ENCODE data around the gene LST1.

Gene LST1

DNA sequence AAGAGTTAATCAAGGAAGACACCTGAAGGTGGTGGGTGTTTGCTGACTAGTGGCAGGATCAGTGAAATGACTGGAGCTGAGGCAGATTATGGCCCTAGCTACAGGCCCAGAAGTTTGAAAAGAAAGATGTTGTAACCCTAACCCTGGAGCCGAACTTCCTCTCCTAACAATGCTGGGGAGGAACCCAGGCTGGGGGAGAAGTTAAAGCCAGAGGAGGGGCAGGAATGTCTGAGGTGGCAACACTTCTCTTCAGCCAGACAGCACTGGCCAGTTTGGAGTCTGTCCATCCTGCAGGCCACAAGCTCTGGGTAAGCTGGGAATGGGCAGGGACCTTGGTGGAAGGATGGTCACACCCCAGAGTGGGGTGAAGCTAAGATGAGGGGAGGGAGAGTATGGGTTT is at the start of gene LST1:
LST1 (plus strand) TSS at position 270 of the 400 bp plus-strand sequence. CDS start 1,023 bp downstream, outside the sequence.
- peak; percentile 63 for DNase-seq

DNA sequence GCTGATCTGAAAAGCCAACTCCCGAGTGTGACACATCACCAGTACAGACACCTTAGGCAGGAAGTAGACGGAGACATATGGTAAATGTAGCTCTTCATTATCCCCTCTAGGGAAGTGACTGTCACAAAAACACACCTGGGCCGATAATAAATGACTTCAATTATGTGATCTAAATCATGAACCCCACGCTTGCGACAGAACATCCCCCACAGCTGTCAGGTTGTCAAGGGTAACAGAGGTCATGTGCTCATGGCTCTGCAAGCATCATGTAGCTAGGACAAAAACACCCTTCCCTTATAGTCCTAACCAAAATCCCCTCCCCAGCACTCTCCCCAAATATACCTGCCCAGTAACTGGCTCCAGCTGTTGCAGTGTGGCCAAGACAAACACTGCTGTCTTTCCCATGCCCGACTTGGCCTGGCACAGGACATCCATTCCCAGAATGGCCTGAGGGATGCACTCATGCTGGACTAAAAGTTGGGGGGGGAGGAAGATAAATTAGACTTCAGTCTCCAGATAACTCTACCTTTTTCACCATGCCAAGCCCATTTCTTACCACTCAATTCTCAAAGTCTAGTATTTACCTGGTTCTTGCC is 47.2 kb upstream of the LST1 start:
- no peak for DNase-seq

DNA sequence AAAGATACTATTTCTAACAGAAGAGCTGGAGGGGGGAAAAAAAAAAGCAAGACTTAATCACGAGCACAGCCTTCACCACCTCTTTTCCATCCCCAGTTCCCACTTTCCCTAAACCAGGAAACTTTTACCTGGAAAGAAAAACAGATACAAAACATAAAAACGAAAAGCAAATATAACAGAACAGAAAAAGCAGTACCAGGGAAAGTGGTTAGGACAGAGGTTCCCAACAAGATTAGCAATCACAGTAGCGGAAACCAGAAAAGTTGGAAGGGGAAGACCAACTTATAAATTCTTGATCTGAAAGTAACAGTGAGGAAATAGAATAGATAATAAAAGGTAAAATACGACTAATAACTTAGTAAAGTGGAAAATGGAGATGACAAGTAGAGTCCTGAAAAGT is 45.4 kb upstream of the LST1 start:
- no peak for DNase-seq

DNA sequence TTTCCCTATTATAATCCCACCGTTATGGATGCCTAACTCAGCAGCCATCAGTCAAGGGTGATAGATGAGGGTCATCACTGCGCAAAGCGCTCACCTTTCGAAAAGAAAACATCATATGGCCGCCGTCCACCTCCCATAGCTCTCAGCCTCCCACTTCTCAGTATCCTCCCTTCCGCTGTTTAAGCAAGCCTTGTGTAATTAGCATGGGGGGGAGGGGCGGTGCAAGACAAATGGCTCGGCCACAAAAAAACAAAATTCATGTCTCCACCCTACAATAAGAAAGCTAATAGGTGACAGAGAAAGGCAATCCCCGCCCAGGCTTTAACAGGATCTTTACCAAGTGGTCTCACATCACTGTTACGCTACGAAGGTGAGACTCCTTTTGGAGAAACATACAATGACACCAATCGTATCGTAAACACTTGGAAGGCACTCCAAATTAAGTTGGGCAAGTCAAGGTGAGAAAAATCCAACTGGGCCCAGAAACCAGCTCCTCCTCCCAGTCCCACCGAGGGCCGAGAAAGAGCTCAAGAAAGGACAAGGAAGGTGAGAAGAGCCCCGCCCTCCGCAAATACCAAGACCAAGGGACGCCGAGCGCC is 44.9 kb upstream of the LST1 start:
- DNase-seq = peak; percentile 82

DNA sequence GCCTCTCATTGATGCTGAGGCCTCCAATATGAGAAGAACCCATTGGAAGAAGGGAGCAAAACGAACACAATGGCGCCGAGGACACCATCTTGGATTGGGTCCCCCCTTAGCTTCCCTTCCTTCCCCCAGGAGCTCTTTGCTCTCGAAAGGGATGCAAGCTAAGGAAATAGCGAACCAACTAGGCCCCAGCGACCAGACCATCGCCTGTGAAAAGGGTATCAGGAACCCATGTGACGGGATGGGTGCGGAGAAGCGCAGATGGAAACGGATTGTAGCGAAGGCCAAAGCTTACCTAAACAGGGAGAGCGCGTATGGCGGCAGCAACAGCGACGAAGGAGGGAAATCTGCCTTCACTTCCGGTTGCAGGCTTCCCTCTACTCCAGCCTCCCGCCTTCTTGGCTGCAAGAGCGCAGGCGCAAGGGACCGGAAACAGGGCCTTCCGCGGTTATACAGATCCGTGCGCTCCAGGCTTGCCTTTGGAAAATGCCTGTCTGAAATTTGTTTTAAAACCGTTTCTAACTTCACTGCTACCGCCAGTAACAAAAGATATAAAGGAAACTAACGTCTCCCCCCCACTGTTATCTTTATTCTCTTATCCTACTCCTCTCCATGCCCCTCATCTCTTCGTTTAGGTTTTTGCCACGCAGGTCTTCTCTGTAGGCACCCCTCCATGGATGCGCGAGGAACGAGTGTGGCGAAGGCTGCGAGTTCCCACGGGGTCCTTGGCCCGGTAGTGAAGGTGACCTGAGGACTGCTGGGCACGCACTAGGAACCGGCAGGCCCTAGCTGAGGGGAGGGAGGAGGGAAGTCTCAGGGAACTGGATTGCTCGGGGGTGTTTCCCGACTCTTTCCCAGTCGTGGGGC is 44.2 kb upstream of the LST1 start, which contains the start of gene DDX39B:
DDX39B (minus strand) TSS at position 346 of the 864 bp plus-strand sequence. CDS start 1,471 bp downstream, outside the sequence.
- DNase-seq = peak; percentile 99

DNA sequence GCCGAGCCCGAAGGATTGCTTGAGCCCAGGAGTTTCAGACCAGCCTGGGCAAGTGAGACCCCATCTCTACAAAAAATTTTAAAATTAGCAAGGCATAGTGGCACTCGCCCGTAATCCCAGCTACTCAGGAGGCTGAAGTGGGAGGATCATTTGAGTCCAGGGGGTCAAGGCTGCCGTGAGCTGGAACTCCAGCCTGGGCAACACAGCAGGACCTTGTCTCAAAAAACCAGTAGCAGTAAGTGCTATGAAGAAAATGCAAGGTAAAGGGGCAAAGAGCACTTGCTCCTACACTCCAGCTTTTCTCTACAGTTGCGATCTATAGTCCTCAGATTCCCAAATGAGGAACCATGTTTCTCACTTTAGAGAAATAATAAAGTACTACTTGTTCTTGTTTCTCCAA is 42.4 kb upstream of the LST1 start:
- DNase-seq = no peak

DNA sequence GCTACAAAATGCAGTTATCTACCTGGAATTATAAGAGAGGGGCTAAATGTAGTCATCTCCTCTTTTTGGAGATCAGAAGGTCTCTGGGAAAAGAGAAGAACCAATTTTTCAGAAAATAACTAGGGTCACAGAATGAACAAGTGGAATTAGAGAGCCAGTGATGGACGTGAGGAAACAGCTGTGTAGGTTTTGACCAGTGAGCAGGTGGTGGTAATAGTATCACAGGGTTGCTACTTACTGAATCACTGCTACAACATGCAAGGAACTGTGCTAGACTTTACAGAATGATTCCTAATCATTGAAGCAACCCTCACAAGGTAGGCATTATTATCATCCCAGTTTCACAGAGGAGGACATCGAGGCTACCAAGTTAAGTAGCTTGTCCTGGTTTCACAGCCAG is 41.4 kb upstream of the LST1 start:
- no peak for DNase-seq

DNA sequence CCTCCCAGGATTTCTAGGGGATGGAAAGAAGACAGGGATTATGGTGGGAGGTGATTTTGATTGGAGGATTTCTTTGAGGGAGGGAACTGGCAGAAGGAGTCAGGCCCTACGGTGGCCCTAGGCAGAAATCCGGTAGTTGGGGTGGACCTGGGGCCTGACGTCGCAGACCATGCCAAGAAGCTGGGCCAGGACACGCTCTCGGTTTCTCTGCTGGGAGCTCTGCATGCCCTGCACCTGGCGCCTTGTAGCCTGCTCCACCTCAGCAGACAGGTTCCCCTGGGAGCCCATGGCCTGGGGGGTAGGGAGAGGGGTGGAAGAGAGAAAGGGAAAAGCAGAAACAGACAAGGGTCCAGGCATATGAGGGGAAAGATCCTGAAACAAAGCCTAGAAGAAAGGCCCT is 40.8 kb upstream of the LST1 start:
- DNase-seq = no peak

DNA sequence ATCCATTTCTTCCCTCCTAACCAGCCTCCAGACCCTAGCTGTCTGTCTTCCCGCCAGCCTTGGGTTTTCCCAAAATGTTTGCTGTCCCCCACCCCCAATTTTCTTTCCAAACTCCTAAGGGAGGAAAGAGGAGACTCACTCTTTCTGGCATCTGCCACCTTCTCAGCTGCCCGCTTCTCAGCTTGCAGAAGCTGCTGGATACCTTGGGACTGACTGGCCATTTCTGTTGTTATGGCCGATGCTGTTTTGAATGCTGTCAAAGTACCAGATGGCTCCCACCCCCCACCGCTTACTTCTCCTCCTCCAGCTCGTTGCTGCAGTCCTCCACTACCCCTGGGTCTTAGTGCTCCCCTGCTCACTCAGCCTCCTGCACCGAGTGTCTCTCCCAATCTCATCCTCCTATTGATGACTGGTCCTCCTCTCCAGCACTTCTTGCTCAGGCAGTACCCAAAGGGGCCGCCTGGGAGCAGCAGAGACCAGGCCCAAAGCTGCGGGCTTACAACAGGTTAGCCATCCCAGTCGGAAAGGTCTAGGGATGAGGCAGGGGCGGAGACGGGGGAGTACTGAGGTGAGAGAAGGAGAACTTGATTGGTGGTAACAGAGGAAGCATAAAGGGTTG is 39.6 kb upstream of the LST1 start, which contains the start of gene ATP6V1G2:
ATP6V1G2 (minus strand) TSS at position 270 of the 619 bp plus-strand sequence; CDS start at position 221, 49 bp downstream.
- DNase-seq = peak; percentile 98

DNA sequence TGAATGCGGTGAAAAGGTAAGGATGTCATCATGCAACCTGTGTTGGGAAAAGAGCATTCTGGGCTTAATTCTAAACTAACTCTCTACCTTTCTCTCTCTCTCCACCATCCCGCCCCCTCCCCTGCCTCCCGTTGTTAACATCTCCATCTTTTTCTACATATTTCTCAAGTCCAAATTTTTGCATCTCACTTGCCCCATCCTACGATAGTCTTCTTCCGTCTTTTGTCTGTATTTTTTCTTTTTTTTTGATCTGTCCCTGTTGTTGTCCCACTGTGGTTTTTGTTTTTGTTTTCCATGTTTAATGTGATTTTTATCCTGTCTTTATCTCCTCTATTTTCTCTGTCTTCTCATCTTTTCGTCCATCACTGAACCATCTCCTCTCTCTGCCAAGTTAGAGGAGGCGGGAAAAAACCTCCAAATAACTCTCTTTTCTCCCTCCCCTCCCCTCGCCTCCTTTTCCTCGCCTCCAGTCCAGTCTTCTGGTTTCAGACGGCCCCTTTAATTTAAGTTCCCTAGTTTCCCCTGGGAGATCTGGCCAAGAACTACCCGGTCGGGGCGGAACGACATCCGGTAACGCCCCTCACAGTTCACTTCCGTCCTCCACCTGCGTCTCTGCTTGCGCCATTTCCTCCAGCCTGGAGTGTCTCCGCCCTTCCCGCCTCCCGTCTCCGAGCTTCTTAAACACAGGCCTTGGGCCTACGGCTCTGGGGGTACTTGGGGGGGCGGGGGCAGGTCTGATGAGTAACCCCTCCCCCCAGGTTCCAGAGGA is 38.9 kb upstream of the LST1 start, which contains the start of gene NFKBIL1:
NFKBIL1 (plus strand) TSS at position 651 of the 769 bp plus-strand sequence; CDS start at position 738, 87 bp downstream.
- DNase-seq = peak; percentile 99

DNA sequence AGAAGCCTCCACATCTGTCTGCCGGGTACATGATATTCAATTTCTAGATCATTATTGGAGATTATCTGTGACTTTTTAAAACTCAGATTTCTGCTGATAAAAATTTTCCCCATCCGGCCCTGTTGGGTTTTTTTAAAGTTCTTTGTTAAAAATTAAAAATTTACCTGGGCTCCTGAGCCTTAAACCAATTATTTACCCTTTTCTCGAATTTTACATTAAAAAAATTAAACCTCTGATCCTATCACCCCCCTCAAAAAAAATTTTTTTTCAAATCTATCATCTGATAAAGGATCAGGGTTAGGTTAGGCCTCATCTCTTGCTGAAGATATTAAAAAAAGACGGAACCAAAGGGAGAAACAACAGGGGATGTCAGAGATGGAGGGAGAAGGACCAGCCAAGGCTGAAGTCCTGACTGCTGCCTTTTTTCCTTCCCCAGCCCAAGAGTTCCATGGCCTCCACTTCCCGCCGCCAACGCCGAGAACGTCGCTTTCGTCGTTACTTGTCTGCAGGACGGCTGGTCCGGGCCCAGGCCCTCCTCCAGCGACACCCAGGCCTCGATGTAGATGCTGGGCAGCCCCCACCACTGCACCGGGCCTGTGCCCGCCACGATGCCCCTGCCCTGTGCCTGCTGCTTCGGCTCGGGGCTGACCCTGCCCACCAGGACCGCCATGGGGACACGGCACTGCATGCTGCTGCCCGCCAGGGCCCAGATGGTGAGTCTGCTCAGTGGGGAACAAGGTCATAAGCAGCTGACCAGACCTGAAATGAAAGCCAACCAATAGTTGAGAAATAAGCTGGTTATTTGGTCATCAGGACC is 38.1 kb upstream of the LST1 start:
- no peak for DNase-seq

DNA sequence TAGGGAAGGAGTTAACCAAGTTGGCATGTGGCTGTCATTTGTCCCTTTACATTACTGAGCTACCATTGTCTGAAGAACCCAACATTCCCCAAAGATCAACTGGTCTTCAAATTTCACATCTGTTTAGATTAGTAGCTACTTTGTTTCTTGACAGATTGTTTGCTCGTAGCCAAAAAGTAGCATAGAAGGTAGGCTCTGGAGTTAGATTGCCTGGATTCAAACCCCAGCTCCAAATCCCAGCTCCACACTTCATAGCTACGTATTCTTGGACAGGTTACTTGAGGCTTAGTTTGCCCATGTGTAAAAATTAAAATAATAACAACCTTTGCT is 37.6 kb upstream of the LST1 start:
- DNase-seq = no peak

DNA sequence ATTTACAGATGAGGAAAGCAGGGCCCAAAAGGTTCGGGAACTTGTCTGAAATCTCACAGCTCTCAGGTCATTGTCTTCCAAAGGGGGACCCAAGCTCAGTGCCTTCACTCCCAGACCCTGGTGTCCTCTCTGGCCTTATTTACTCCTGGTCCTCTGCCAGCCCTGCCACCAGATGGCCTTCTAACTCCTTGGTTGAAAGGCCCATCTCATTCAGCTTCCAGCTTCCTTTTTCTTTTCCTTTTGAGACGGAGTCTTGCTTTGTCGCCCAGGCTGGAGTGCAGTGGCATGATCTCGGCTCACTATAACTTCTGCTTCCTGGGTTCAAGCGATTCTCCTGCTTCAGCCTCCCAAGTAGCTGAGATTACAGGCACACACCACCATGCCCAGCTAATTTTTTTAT is 34.7 kb upstream of the LST1 start:
- DNase-seq = peak; percentile 92

DNA sequence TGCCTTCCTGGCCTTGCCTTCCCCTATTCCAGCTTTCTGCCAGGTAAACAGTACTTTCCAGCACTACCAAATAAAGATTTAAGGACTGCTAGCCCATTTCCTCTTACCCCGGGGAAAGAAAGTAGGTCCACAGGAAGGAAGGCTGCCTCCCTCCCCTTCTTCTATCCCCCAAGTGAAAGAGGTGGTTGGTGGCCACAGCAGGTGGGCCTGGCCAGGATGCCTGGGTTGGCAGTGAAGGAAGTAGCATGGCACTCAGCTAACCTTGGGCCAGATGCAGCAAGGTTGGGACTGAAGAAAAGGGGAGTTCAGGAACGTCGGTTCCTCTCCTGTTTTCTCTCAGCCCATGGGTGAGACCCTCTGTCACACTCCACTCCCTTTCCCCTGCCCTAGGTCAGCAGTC is 29.8 kb upstream of the LST1 start:
- no peak for DNase-seq

DNA sequence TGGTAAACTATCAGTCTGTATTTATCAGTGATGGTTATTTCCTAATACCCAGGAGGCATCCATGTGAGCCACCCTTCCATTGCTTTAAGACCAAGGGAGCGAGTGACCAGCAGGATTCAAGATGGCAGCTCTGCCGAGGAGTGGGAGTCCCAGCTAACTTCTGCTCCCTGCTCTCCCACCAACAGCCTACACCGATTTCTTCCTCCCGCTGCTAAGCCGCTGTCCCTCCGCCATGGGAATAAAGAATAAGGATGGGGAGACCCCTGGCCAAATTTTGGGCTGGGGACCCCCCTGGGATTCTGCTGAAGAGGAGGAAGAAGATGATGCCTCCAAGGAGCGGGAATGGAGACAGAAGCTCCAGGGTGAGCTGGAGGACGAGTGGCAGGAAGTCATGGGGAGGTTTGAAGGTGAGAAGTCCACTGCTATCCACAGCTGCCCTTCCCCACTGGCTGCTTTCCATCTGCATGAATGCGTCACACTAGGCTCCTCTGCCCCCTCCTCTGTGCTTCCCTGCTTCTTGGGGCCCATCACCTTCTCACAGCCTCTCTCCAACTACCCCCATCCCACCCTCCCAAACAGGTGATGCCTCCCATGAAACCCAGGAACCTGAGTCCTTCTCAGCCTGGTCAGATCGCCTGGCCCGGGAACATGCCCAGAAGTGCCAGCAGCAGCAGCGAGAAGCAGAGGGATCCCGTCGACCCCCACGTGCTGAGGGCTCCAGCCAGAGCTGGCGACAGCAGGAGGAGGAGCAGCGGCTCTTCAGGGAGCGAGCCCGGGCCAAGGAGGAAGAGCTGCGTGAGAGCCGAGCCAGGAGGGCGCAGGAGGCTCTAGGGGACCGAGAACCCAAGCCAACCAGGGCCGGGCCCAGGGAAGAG is 28.4 kb upstream of the LST1 start:
- no peak for DNase-seq

DNA sequence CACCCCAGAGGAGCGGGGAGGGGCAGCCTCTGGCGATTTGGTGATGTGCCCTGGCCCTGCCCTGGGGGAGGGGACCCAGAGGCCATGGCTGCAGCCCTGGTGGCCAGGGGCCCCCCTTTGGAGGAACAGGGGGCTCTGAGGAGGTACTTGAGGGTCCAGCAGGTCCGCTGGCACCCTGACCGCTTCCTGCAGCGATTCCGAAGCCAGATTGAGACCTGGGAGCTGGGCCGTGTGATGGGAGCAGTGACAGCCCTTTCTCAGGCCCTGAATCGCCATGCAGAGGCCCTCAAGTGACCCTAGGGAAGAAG is 27.8 kb upstream of the LST1 start:
- DNase-seq = no peak

DNA sequence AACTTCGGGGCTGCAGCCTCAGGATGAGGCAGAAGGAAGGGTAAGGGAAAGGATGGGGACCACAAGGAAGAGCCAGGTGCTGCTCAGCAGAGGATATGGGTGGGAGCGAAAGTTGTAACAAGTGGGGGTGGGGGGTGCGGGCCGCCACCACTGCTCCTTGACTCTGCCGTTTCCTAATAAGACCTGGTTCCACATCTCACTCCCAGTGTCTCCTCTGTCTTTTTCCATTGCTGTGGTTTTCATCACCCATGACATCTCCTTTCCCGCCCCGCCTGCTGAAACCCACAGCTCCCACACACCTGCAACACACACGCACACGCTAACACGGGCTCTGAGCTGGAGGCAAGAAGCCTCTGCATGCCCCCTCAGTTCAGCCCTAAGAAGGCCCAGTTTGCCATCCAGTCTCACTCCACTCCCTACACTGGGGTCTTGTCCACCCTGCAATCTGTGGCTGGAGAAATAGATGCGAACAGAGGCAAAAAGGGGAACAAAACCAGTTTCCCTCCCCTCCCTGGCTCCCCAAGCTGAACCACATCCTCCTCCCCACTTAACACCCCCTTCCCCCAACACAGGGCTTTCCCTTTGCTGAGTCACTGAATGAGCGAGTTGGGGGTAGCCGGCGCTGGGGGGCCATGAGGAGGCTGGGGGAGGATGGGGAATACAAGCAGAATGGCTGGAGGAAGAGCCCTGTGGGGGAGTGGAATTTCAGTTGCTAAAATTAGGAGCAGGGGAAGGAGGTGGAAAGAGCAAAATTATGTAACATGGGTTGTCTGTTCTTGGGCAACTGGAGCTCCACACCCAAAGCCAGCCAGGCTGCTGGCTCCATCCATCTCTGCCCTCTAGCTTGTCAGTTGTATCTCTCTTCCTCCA is 27.2 kb upstream of the LST1 start:
- peak; percentile 88 for DNase-seq

DNA sequence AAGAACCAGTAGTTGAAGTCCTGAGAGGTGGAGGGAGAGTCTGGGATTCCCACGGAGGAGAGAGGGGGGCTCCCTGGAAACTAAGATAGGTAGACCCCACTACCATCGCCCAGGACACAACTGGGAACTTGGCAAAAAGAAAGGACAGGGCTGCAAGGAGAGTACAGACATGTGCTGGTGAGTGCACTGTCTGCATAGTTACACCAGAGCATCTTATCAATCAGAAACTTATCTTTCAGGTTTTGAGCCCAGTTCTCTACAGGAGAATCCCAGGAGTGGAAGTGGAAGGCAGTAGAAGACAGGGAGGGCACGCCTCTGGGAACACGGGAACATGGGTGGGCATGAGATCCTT is 26.5 kb upstream of the LST1 start:
- no peak for DNase-seq

DNA sequence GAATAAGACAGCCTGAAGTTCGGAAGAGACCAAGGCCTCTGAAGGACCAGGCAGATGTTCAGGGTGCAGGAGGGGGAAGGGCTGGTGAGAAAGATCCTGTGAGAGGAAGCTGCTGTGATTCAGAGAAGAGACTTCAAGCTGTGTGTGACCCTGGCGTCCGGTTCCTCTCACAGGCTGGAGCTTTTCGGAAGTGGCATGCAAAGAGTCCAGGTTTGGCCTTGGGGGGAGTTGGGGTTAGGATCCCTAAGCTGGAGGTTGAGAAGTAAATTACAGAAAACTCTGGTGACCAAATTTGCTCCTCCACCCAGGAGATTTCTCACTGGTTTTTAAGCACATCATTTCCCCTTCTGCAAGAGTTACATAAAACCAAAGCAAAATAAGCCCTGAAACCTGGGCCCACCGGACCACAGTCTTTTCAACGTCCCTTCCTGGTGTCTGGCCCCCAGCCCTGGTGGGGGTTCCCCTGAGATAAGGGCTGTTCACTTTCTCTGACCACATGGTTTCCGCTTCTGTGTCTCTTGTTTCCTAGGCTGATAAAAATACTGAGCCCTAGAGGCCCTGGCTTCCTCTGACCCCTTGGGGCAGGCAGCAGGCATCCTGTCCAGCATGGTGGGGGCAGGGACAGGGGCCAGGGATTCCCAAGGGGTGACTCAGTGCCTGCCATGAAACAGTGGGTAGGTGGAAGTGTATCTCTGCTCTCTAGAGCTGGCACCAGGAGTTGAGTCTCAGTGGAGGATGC is 25.9 kb upstream of the LST1 start:
- peak; percentile 76 for DNase-seq

Data from OCI-M1 (cell line).